ENCODE measurements around the gene ERP44.

GRCh38 chr9:100100146-100100667 lies 1.4 kb upstream of the ERP44 start:
- TF ChIP-seq EP300 (IDR thresholded peaks at IDR 0.05) (no peak), CTCF (IDR thresholded peaks at IDR 0.05) (no peak), POLR2AphosphoS5 (IDR thresholded peaks at IDR 0.05) (no peak), POLR2A (IDR thresholded peaks at IDR 0.05) (no peak)

All from suprapubic skin (tissue), 4 donors.